HEK293T (cell line): Measurements from ENCODE around the gene RSRC1.

ENCODE experiments used
- CTCF ChIA-PET: fragments of 350-600 bp; formaldehyde crosslinking; extraction: SDS; loops from one replicate; lab custom pipeline; 2021; ENCODE audit warnings: antibody characterized with exemption, inconsistent platforms; lab: Yijun Ruan, JAX
- POLR2A ChIA-PET: fragments of 350-600 bp; formaldehyde crosslinking; extraction: SDS; loops from one replicate; lab custom pipeline; 2020; ENCODE audit warnings: antibody characterized with exemption, inconsistent platforms; lab: Yijun Ruan, JAX
- DNase-seq: peaks from one replicate; pipeline ENCODE4 v3.0.0; 2012; ENCODE audit warnings: mixed read lengths; ENCODE audit errors: extremely low spot score
- ARNT ChIP-seq: fragments of 450-650 bp; IDR thresholded peaks from 2 replicates; pipeline ENCODE4 v1.6.1; 2017; ENCODE audit warnings: mild to moderate bottlenecking
- BHLHE40 ChIP-seq: fragments of 450-650 bp; IDR thresholded peaks from 2 replicates; pipeline ENCODE4 v1.6.1; 2016; ENCODE audit warnings: mild to moderate bottlenecking, moderate library complexity, borderline replicate concordance
- CTBP1 ChIP-seq: fragments of 450-650 bp; IDR thresholded peaks from 2 replicates; pipeline ENCODE4 v1.6.1; 2016; ENCODE audit warnings: borderline replicate concordance
- ELF4 ChIP-seq: fragments of 450-650 bp; IDR thresholded peaks from 2 replicates; pipeline ENCODE4 v1.6.1; 2017; ENCODE audit warnings: antibody characterized with exemption
- FOXA1 ChIP-seq: fragments of 450-650 bp; IDR thresholded peaks from 2 replicates; pipeline ENCODE4 v1.6.1; 2016; ENCODE audit warnings: mild to moderate bottlenecking
- FOXK2 ChIP-seq: fragments of 450-650 bp; IDR thresholded peaks from 2 replicates; pipeline ENCODE4 v1.6.1; 2016; ENCODE audit warnings: mild to moderate bottlenecking
- FOXM1 ChIP-seq: fragments of 450-650 bp; IDR thresholded peaks from 2 replicates; pipeline ENCODE4 v1.6.1; 2017; ENCODE audit warnings: mild to moderate bottlenecking, borderline replicate concordance
- HDGF ChIP-seq: fragments of 450-650 bp; IDR thresholded peaks from 2 replicates; pipeline ENCODE4 v1.6.1; 2017; ENCODE audit warnings: antibody characterized with exemption, borderline replicate concordance
- L3MBTL2 ChIP-seq: fragments of 450-650 bp; conservative IDR thresholded peaks from 2 replicates; pipeline ENCODE4 v1.6.1; 2016; ENCODE audit warnings: mild to moderate bottlenecking
- LEF1 ChIP-seq: fragments of 450-650 bp; IDR thresholded peaks from 2 replicates; pipeline ENCODE4 v1.6.1; 2017; ENCODE audit warnings: mild to moderate bottlenecking, borderline replicate concordance
- NFRKB ChIP-seq: fragments of 450-650 bp; IDR thresholded peaks from 2 replicates; pipeline ENCODE4 v1.6.1; 2016; ENCODE audit warnings: mild to moderate bottlenecking, moderate library complexity
- SP1 ChIP-seq: fragments of 450-650 bp; IDR thresholded peaks from 2 replicates; pipeline ENCODE4 v1.6.1; 2017
- SUZ12 ChIP-seq: fragments of 450-650 bp; IDR thresholded peaks from 2 replicates; pipeline ENCODE4 v1.6.1; 2016; ENCODE audit warnings: mild to moderate bottlenecking
- TARDBP ChIP-seq: fragments of 450-650 bp; IDR thresholded peaks from 2 replicates; pipeline ENCODE4 v1.6.1; 2016
- ZNF384 ChIP-seq: fragments of 450-650 bp; IDR thresholded peaks from 2 replicates; pipeline ENCODE4 v1.6.1; 2016
- TF ChIP-seq, protein P1 (sequence below): fragments of 450-650 bp; IDR thresholded peaks from 2 replicates; pipeline ENCODE4 v1.6.1; 2016

Gene RSRC1

DNA sequence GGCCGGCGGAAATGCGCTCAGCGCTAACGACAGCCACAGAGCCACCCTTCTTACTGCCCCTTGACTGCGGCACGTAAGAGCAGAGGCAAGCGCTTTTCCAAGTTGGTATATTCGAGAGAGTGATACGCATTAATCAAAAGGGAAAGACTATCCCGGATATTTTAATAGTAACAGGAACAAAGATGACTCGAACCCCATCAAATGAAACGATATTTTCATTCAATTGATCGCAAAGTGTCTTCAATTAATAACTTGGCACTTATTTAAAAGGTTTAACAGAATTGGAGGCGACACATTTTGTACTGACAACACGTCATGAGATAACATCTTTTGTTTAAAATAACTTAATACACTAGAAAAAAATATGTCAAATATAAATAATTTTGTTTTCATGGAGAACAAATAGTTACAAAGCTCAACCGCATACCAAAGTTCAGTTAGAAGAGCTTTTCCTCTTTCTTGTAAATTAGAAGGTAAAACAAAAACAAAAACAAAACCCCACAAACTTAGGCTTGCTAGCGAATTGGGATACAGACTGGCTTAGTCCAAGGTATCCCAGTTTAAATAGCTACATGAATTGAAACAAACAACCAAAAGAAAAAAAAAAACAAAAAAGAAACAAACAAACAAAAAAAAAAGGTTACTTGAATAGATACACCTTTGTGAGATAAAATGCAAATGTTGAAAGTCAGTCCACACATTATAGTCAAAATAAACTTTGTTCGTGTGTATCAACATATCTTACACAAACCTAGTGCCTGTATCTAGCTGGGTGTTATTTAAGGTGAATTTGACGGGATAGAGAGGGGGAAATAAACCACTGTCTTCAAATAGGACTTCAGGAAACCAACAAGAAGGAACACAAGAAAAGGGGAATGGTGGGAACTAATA lies 13.8 kb upstream of the RSRC1 start:
- no peak for DNase-seq
- TF ChIP-seq HDGF, result no peak
- TF ChIP-seq, protein P1, sequence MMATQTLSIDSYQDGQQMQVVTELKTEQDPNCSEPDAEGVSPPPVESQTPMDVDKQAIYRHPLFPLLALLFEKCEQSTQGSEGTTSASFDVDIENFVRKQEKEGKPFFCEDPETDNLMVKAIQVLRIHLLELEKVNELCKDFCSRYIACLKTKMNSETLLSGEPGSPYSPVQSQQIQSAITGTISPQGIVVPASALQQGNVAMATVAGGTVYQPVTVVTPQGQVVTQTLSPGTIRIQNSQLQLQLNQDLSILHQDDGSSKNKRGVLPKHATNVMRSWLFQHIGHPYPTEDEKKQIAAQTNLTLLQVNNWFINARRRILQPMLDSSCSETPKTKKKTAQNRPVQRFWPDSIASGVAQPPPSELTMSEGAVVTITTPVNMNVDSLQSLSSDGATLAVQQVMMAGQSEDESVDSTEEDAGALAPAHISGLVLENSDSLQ, result no peak
- no peak for TF ChIP-seq ZNF384
- TF ChIP-seq FOXA1, result no peak
- TF ChIP-seq ARNT, result no peak
- TF ChIP-seq SP1, result no peak
- TF ChIP-seq CTBP1, result no peak
- no peak for TF ChIP-seq ELF4
- TF ChIP-seq L3MBTL2, result no peak
- TF ChIP-seq TARDBP, result no peak
- TF ChIP-seq LEF1, result no peak
- TF ChIP-seq BHLHE40, result no peak
- no peak for TF ChIP-seq SUZ12
- POLR2A ChIA-PET, result interaction anchor here (0.6 kb wide), 1 partner anchor 140 kb away, joined by 3 read pairs; no protein-coding TSS in a partner anchor
- CTCF ChIA-PET, result no interaction called here

DNA sequence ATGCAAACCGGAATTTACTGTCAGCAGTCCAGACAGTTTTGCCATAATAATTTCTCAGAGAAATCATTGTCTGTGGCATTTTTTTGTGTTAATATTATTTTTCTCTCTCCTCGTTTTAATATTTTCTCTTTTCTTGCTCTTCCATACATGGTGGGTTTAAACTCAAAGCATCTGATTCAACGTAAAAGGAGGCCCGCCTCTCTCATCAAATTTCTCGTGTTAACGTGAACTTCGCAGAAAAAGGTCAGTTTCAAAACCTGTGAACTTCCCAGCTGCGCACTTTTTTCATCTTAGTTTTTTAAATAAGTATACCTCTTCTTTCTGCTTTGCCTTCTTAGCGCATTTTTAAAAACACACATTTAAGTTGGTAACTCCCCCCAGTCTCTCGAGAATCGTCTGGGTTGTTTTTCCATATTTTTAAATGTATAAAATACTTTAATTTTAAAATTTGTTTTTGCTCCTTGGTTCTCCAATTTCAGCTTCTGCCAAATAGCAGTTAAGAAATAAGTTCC lies 12.8 kb upstream of the RSRC1 start:
- ChIA-PET CTCF (no interaction called here), POLR2A (no interaction called here)
- no peak for DNase-seq
- no peak for TF ChIP-seq ARNT
- no peak for TF ChIP-seq FOXM1
- no peak for TF ChIP-seq SUZ12
- no peak for TF ChIP-seq NFRKB
- TF ChIP-seq ELF4, result no peak
- TF ChIP-seq CTBP1, result no peak
- TF ChIP-seq L3MBTL2, result no peak
- no peak for TF ChIP-seq FOXK2
- TF ChIP-seq TARDBP, result no peak
- TF ChIP-seq FOXA1, result no peak
- TF ChIP-seq, protein P1, result no peak
- no peak for TF ChIP-seq LEF1
- TF ChIP-seq SP1, result no peak
- no peak for TF ChIP-seq HDGF
- no peak for TF ChIP-seq ZNF384
- no peak for TF ChIP-seq BHLHE40

DNA sequence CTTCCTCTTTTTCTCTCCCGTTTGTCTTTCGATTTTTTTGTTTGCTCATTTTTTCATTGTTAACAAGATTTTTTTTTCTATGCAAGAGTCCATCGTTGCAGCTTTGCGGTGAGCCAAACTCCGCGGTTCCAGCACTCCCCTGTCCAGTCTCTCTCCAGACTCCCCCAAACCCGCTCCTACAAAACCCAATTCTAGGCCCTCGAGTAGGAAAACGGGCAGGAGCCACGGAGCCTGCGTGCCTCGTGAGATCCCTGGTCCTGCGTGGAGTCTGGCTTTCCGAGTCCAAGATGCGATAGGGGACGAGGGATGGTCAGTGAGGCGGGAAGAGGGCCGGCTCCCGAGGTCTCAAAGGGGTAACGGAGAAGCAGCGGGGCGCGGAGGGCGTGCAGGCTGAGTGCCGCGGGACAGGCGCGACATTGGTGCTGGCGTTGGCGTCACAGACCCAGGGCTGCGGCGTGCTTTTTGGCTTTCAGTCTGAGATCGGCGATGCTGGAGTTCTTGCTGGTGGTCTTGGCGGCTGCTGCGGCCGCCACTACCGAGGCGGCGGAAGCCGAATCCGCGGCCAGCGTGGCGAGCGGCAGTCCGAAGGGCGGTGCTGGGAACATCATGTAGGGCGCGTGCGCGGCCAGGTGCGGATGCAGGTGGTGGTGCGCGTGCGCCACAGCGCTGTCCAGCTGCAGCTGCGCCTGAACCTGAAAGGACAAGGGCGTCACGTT lies 12.1 kb upstream of the RSRC1 start:
- ChIA-PET POLR2A (no interaction called here), CTCF (no interaction called here)
- no peak for DNase-seq

DNA sequence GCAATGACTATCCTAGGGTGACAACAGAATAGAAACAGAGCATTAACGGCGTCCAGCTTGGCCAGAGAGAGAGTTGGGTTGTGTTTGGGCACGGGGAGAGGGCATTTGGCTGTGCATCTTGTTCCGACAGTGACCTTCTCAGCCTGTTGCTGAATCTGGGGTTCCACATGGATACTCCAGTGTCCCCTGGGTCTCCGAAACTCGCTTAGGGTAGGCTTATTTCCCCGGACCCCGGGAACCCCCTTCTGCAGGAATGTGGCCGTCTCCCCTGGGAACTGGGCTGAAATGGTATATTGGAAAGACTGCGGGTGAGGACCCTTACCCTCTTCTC lies 11.6 kb upstream of the RSRC1 start:
- POLR2A ChIA-PET, result no interaction called here

More for the DNA sequence above, 12.1 kb upstream of the RSRC1 start:
- TF ChIP-seq, protein P1, result no peak
- no peak for TF ChIP-seq BHLHE40
- no peak for TF ChIP-seq ZNF384
- no peak for TF ChIP-seq FOXA1
- TF ChIP-seq LEF1, result no peak
- TF ChIP-seq CTBP1, result no peak
- TF ChIP-seq TARDBP, result no peak
- TF ChIP-seq L3MBTL2, result no peak
- no peak for TF ChIP-seq FOXM1
- no peak for TF ChIP-seq FOXK2
- no peak for TF ChIP-seq NFRKB
- no peak for TF ChIP-seq ELF4
- TF ChIP-seq HDGF, result no peak
- TF ChIP-seq ARNT, result no peak
- no peak for TF ChIP-seq SP1
- no peak for TF ChIP-seq SUZ12

DNA sequence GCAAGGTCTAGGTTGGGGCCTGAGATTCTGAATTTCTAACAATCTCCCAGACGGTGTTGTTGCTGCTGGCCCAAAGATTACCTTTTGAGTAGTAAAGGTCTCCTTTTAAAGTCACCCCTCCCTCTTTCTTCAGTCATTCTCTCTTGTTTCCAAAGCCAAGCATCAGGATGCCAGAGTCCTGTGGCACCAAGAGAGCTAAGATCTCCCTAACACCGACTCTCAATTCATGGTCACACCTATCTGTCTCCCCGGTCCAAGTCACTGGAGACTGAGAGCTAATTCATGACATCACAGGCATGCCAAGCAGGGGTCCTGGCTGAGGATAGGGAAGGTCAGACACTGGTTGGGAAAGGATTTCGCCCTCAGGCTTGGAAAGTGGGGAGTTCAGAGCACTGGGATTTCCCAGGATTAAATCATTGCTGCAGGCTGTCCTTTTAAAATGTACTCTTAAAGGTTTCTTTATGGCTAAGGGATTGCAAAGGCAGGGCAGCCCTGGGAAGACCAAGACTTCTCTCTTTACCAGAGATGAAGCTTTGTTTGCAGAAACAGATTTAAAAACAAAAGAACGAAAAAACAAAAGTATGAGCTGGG lies 11.0 kb upstream of the RSRC1 start:
- DNase-seq, result no peak
- TF ChIP-seq SP1, result no peak
- TF ChIP-seq NFRKB, result no peak
- TF ChIP-seq ELF4, result no peak
- no peak for TF ChIP-seq ZNF384
- TF ChIP-seq FOXM1, result no peak
- TF ChIP-seq BHLHE40, result no peak
- TF ChIP-seq, protein P1, result no peak
- TF ChIP-seq L3MBTL2, result no peak
- ChIA-PET POLR2A (no interaction called here), CTCF (no interaction called here)

More for the DNA sequence above, 11.6 kb upstream of the RSRC1 start:
- TF ChIP-seq TARDBP (no peak), ARNT (no peak), SP1 (no peak), BHLHE40 (no peak), HDGF (no peak)
- CTCF ChIA-PET, result no interaction called here
- no peak for DNase-seq
